Measurements from ENCODE around the gene SEPTIN2.

Gene SEPTIN2

DNA sequence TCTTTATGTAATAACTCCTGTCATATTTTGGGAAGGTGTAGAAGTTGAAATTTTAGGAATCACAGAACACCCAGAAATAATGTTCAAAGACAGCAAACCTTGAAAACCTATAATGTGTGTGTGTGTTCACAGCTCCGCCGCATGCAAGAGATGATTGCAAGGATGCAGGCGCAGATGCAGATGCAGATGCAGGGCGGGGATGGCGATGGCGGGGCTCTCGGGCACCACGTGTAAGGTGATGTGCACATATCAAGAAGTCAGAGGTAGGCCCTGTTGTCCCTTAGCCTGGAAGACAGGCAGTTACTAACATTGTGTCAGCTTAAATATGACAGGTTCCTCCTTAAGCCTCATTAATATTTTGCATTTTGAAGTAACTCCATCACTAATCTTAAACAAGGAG is 34.2 kb downstream of the SEPTIN2 start:
- no peak for DNase-seq (ENCODE audit: low read depth, low spot score)
- TF ChIP-seq, protein P1, sequence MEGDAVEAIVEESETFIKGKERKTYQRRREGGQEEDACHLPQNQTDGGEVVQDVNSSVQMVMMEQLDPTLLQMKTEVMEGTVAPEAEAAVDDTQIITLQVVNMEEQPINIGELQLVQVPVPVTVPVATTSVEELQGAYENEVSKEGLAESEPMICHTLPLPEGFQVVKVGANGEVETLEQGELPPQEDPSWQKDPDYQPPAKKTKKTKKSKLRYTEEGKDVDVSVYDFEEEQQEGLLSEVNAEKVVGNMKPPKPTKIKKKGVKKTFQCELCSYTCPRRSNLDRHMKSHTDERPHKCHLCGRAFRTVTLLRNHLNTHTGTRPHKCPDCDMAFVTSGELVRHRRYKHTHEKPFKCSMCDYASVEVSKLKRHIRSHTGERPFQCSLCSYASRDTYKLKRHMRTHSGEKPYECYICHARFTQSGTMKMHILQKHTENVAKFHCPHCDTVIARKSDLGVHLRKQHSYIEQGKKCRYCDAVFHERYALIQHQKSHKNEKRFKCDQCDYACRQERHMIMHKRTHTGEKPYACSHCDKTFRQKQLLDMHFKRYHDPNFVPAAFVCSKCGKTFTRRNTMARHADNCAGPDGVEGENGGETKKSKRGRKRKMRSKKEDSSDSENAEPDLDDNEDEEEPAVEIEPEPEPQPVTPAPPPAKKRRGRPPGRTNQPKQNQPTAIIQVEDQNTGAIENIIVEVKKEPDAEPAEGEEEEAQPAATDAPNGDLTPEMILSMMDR (IDR thresholded peaks at IDR 0.05; ENCODE audit: low read depth, low read length) = no peak
- in situ Hi-C loops (cut with HindIII; ENCODE audit: low sequenced_read_pairs) = no loop called here
- H3K4me3 ChIP-seq (ENCODE audit: low read depth, low read length) = no peak overlapping the region

DNA sequence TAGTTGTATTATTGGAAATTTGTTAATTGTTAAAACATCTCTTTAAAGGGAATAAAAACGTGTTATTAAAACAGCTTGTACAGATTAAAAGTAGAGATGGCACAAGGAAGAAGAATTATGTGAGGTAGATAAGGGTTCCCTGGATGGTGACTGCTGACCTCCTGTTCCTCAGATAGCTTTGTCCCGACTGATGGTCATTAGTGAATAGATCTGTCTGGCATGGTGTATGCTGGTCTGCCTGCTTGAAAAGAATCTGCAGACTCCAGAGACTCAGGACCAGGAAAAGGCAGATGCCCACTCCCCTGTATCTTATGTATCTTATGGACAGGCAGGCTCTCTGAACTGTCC is 34.8 kb downstream of the SEPTIN2 start:
- in situ Hi-C loops (cut with HindIII; ENCODE audit: low sequenced_read_pairs) = no loop called here
- TF ChIP-seq, protein P1 (IDR thresholded peaks at IDR 0.05; ENCODE audit: low read depth, low read length) = no peak
- no peak for DNase-seq (ENCODE audit: low read depth, low spot score)
- no peak overlapping the region for H3K4me3 ChIP-seq (ENCODE audit: low read depth, low read length)

DNA sequence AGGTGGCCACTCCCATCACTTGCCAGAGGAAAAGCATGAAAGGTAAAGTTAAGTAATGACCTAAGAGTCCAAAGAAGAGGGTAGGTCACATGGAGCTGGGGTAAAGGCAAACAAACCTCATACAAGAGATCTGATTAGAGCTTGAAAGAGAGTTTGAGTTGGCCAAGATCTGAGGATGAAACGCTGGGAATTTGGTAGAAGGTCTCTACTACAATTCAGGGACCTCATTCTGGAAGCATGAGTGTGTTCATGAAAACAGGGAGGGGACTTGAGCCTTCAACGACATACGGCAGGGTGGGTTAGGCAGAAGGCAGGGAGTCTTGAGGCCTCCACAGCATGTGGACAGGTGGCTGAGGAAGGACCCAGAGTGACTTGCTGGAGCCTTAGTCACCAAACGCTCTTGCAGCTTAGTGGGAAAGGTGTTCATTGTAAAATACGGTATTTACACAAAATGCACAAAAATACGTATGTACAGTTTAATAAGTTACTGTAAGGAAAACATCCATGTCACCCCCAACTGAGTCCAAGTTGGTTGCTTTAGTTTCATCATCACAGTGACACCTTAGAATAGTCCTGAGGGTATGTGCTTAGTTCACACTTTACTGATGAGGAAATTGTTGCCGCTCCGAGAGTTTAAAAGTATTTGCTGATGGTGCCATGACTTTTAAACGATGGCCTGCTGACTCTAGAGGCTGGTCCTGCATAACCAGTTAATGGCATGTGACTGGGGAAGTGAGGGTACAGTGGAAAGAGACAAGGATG is 35.3 kb downstream of the SEPTIN2 start:
- TF ChIP-seq, protein P1 (IDR thresholded peaks at IDR 0.05; ENCODE audit: low read depth, low read length) = no peak
- no peak overlapping the region for H3K4me3 ChIP-seq (ENCODE audit: low read depth, low read length)
- in situ Hi-C loops (cut with HindIII; ENCODE audit: low sequenced_read_pairs) = no loop called here
- no peak for DNase-seq (ENCODE audit: low read depth, low spot score)

DNA sequence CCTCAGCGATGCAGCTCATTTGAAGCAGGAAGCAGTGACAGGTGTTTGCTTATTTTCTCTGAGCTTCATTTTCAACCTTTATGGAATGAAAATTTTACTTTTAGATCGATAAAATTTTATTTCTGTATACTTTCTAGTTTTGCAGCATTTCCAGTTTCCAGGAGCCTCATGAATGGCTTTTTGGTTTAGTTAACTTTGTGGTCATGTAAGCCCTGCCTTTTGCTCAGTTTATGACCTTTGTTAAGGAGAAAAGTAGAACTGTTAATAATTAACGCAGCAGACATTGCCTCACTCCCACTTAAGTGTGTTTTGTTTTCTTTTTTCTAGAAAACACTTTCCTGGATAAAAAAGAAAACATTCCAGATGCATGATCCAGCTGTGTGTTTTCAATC is 35.9 kb downstream of the SEPTIN2 start:
- in situ Hi-C loops (cut with HindIII; ENCODE audit: low sequenced_read_pairs) = no loop called here
- no peak overlapping the region for H3K4me3 ChIP-seq (ENCODE audit: low read depth, low read length)
- TF ChIP-seq, protein P1 (IDR thresholded peaks at IDR 0.05; ENCODE audit: low read depth, low read length) = no peak
- DNase-seq (ENCODE audit: low read depth, low spot score) = no peak

DNA sequence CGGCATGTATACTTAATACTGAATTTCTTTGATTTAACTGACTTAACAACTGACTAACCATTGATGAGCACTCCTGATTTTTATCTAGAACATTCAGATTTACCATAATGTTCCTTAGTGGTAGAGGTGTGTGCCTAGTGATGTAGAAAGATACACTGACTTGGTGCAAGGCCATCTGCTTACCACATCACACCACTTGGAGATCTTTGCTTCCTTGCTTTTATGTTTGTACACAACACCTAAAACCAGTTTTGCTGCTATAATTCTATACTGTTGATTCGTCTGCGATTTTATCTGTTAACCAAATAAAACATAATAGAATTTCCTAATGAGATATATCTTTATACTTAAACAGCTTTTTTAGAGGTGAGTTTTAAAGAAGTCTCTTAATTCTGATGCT is 36.5 kb downstream of the SEPTIN2 start:
- H3K4me3 ChIP-seq (ENCODE audit: low read depth, low read length) = no peak overlapping the region

DNA sequence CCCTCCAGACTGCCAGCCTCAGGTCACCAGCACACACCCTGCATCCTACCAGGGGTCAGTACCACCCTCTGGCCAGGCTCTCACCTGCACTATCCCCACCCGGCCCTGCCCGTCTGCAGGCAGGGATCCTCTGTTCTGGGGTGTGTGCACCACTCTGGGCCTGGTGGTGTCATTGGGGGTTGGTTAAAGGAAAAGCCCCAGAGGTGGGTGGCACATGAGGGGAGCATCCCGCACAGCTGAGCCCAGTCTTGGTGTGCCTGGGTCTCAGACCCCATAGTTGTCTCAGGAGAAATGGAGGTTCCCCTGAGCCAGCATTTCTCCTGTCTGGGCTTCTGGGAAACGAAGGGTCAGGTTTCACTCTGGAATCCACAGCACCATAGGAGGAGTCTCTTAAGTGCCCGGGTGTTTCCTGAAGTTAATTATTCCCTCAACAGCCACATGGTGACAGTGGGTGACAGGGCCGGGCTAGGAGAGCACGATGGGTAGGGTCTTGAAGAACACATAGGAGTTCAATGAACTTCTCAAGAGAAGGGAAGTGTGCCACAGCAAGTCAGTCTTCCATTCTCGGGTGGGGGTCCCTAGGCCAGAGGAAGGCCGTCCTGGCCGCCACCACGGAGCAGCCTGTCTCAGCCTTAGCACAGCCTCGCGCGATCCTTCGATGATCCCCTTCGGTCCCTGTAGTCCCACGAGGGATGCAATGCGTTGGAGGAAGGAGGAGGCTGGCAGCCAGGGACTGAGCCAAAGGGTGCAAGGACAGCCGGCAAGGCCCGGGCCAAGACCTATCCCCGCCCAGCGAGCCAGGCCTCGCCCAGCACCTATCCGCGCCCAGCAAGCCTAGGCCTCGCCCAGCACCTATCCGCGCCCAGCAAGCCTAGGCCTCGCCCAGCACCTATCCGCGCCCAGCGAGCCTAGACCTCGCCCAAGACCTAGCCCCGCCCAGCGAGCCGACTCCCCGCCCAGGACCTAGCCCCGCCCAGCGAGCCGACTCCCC is 39.2 kb downstream of the SEPTIN2 start:
- H3K4me3 ChIP-seq (ENCODE audit: low read depth, low read length) = peak overlapping the region; percentile 1
- TF ChIP-seq, protein P1 (IDR thresholded peaks at IDR 0.05; ENCODE audit: low read depth, low read length) = peak; percentile 3
- peak; percentile 81 for DNase-seq (ENCODE audit: low read depth, low spot score)
- in situ Hi-C loops (cut with HindIII; ENCODE audit: low sequenced_read_pairs) = no loop called here

More for the DNA sequence above, 36.5 kb downstream of the SEPTIN2 start:
- no peak for DNase-seq (ENCODE audit: low read depth, low spot score)
- in situ Hi-C loops (cut with HindIII; ENCODE audit: low sequenced_read_pairs) = no loop called here
- TF ChIP-seq, protein P1 (IDR thresholded peaks at IDR 0.05; ENCODE audit: low read depth, low read length) = no peak

Data from astrocyte of the spinal cord (primary cell).